Stimulated activated CD4-positive, alpha-beta T cell treated with anti-CD3 and anti-CD28 coated beads, Interleukin-15, amount 100 ng/mL, for 24 hours (primary cell): Measurements from ENCODE around the gene CRYBB1.

ENCODE experiments used
- DNase-seq: peaks from one replicate; pipeline ENCODE4 v3.0.0-alpha.2; 2020

CRYBB1 gene

GRCh38 chr22:26549902-26550497, 67.8 kb downstream of the CRYBB1 start:
- no peak for DNase-seq
